ENCODE results near the gene MS4A14.

DNA sequence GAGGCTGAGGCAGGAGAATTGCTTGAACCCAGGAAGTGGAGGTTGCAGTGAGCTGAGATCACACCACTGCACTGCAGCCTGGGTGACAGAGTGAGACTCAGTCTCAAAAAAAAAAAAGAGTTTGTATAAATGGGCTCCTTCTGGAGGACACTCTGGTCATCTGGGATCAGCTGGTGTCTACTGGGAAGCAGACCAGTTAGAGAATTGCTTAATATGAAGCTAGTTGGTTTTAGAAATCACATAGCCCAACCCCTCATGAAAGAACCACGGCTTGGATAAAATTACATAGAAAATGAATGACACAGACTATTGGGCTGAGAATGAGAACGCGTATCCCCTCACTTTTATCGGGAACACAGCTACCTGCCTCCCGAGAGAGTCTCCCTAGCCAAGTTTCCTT lies 3.2 kb upstream of the MS4A14 start:
- TF ChIP-seq YY1 (IDR thresholded peaks at IDR 0.05; ENCODE audit: insufficient read depth, insufficient read length) (no peak), SUZ12 (IDR thresholded peaks at IDR 0.05; ENCODE audit: extremely low read depth, insufficient read depth, insufficient read length) (no peak)
